Hepatocyte (in vitro differentiated cells): ENCODE results near the gene ENAH. TPM values are rescaled to one million over a fixed set of nuclear protein-coding genes. Genes with fewer than 3 reads are reported as not detected.

Source experiments
- DNase-seq: peaks from one replicate; pipeline ENCODE4 v3.0.0-alpha.2; 2016; ENCODE audit warnings: low spot score
- H2AFZ ChIP-seq: fragments of 200-600 bp; sonication (generic); 2 replicates; pipeline ENCODE4 v1.6.0; 2016; ENCODE audit warnings: antibody characterized with exemption, mild to moderate bottlenecking
- H3K27ac ChIP-seq: fragments of 200-600 bp; sonication (generic); 2 replicates; pipeline ENCODE4 v1.5.1; 2016; ENCODE audit warnings: mild to moderate bottlenecking
- H3K27me3 ChIP-seq: fragments of 200-600 bp; sonication (generic); 2 replicates; pipeline ENCODE4 v1.6.1; 2016
- H3K36me3 ChIP-seq: fragments of 200-600 bp; sonication (generic); replicated peaks from 2 replicates; pipeline ENCODE4 v1.5.1; 2016; ENCODE audit warnings: low read depth; ENCODE audit not compliant: insufficient read depth
- H3K4me1 ChIP-seq: fragments of 200-600 bp; sonication (generic); 2 replicates; pipeline ENCODE4 v1.5.1; 2016; ENCODE audit warnings: mild to moderate bottlenecking, moderate library complexity; ENCODE audit not compliant: insufficient read depth
- H3K4me2 ChIP-seq: fragments of 200-600 bp; sonication (generic); 2 replicates; pipeline ENCODE4 v1.6.0; 2016
- H3K4me3 ChIP-seq: fragments of 200-600 bp; sonication (generic); 2 replicates; pipeline ENCODE4 v1.5.1; 2016; ENCODE audit warnings: mild to moderate bottlenecking
- H3K79me2 ChIP-seq: fragments of 200-600 bp; sonication (generic); 2 replicates; pipeline ENCODE4 v1.6.0; 2017; ENCODE audit warnings: mild to moderate bottlenecking
- H3K9me2 ChIP-seq: fragments of 200-600 bp; sonication (generic); replicated peaks from 2 replicates; pipeline ENCODE4 v1.6.0; 2017; ENCODE audit warnings: mild to moderate bottlenecking; ENCODE audit not compliant: insufficient read depth
- H3K9me3 ChIP-seq: fragments of 200-600 bp; sonication (generic); 2 replicates; pipeline ENCODE4 v1.5.1; 2016; ENCODE audit warnings: low read depth, mild to moderate bottlenecking
- H4K20me1 ChIP-seq: fragments of 200-600 bp; sonication (generic); 2 replicates; pipeline ENCODE4 v1.6.0; 2016; ENCODE audit warnings: mild to moderate bottlenecking; ENCODE audit not compliant: insufficient read depth, poor library complexity, severe bottlenecking
- CTCF ChIP-seq: fragments of 200-600 bp; sonication (generic); IDR thresholded peaks from 2 replicates; pipeline ENCODE4 v1.5.1; 2016; ENCODE audit warnings: antibody characterized with exemption, mild to moderate bottlenecking; ENCODE audit not compliant: poor library complexity
- EZH2 ChIP-seq: fragments of 200-600 bp; sonication (generic); IDR thresholded peaks from 2 replicates; pipeline ENCODE4 v1.6.1; 2016; ENCODE audit warnings: antibody characterized with exemption, mild to moderate bottlenecking, borderline replicate concordance
- EZH2phosphoT487 ChIP-seq: fragments of 200-600 bp; sonication (generic); IDR thresholded peaks from one replicate; pipeline ENCODE4 v1.6.1; 2018; ENCODE audit warnings: antibody characterized with exemption, mild to moderate bottlenecking, low read depth, moderate library complexity; ENCODE audit not compliant: unreplicated experiment, severe bottlenecking
- WGBS: methylation state at CpG from one replicate; pipeline ENCODE4 v1.1.6; 2016; ENCODE audit warnings: low lambda C conversion rate; ENCODE audit errors: missing lambda C conversion rate; 5-methylcytosine and 5-hydroxymethylcytosine counted together
- polyA plus RNA-seq: library from polyadenylated mRNA; unstranded; fragments of >200 nt; fragmentation: Nextera tagmentation; extraction: Ambion mirVana; gene quantifications from 2 replicates; pipeline ENCODE4 v1.2.1, GENCODE V29; 2016
- total RNA-seq: library from RNA; depleted of rRNA; stranded (reverse); fragments of >200 nt; gene quantifications from 2 replicates; pipeline ENCODE4 v1.2.3, GENCODE V29; 2014

ENAH gene
- total and polyA plus RNA-seq, 2 experiments from 2014 or later, result 51.3 to 115 TPM

GRCh38 chr1:225627304-225627947 is 25.5 kb downstream of the ENAH start:
- Histone ChIP-seq H3K36me3 (no peaks in the 10 kb centered on the region), H3K79me2 (peaks cover 98% of the 10 kb centered on the region), H3K9me2 (no peaks in the 10 kb centered on the region), H2AFZ (no peak overlapping the region), H3K4me2 (peak overlapping the region; percentile 57), H4K20me1 (peaks cover 11% of the 10 kb centered on the region), H3K27ac (peak overlapping the region; percentile 68), H3K27me3 (no peaks in the 10 kb centered on the region), H3K4me1 (peaks cover 32% of the 10 kb centered on the region), H3K9me3 (no peaks in the 10 kb centered on the region), H3K4me3 (no peak overlapping the region)
- no peak for TF ChIP-seq EZH2phosphoT487
- TF ChIP-seq EZH2, result no peak
- TF ChIP-seq CTCF, result no peak
- WGBS, result 42% methylated on average over 2 of the region's 2 CpGs
- DNase-seq, result peak; percentile 22

GRCh38 chr1:225626698-225627097 is 26.2 kb downstream of the ENAH start:
- Histone ChIP-seq H3K36me3 (no peaks in the 10 kb centered on the region), H3K27me3 (no peaks in the 10 kb centered on the region), H3K4me3 (no peak overlapping the region), H3K9me2 (no peaks in the 10 kb centered on the region), H3K27ac (peak overlapping the region; percentile 68), H3K4me2 (peak overlapping the region; percentile 57), H3K4me1 (peaks cover 32% of the 10 kb centered on the region), H4K20me1 (peaks cover 11% of the 10 kb centered on the region), H3K79me2 (peaks cover 98% of the 10 kb centered on the region), H2AFZ (no peak overlapping the region), H3K9me3 (no peaks in the 10 kb centered on the region)
- 75% methylated on average over 2 of the region's 2 CpGs for WGBS
- DNase-seq, result no peak
- TF ChIP-seq EZH2 (no peak), CTCF (no peak), EZH2phosphoT487 (no peak)

GRCh38 chr1:225617956-225618355 is 35.0 kb downstream of the ENAH start:
- Histone ChIP-seq H3K27me3 (no peaks in the 10 kb centered on the region), H3K9me3 (no peaks in the 10 kb centered on the region), H4K20me1 (peaks cover 9% of the 10 kb centered on the region), H3K36me3 (no peaks in the 10 kb centered on the region), H2AFZ (no peak overlapping the region), H3K79me2 (peaks cover 92% of the 10 kb centered on the region), H3K4me1 (peaks cover 19% of the 10 kb centered on the region), H3K27ac (peak overlapping the region; percentile 62), H3K9me2 (no peaks in the 10 kb centered on the region), H3K4me3 (no peak overlapping the region), H3K4me2 (peak overlapping the region; percentile 8)
- 71% methylated on average over 2 of the region's 2 CpGs for WGBS
- TF ChIP-seq EZH2, result no peak
- TF ChIP-seq CTCF, result no peak
- TF ChIP-seq EZH2phosphoT487, result no peak
- DNase-seq, result no peak
